Breast epithelium (tissue), 3 donors: Measurements from ENCODE around the gene ANTXR2.
"Not testable (repeated sequence)": the region's sequence is repeated elsewhere in the genome, so short reads cannot be mapped to it uniquely, and the experiment has no call there.

Experiments used
- POLR2A ChIP-seq: fragments of 450-650 bp; IDR thresholded peaks from one replicate; pipeline ENCODE4 v1.6.1; 2016; ENCODE audit warnings: antibody characterized with exemption, mild to moderate bottlenecking, moderate library complexity
- POLR2AphosphoS5 ChIP-seq, 3 donors: sonication (generic); formaldehyde crosslinking; IDR thresholded peaks; one replicate each; pipeline ENCODE4 v1.6.1; 2017; ENCODE audit warnings: antibody characterized with exemption in 3 of 3
- TF ChIP-seq, protein P1 (sequence below), 3 donors: fragments of 450-650 bp; IDR thresholded peaks; one replicate each; pipeline ENCODE4 v1.5.1; 2016 to 2017; ENCODE audit warnings: antibody characterized with exemption in 3 of 3, mild to moderate bottlenecking in 3 of 3, moderate library complexity in 3 of 3

DNA sequence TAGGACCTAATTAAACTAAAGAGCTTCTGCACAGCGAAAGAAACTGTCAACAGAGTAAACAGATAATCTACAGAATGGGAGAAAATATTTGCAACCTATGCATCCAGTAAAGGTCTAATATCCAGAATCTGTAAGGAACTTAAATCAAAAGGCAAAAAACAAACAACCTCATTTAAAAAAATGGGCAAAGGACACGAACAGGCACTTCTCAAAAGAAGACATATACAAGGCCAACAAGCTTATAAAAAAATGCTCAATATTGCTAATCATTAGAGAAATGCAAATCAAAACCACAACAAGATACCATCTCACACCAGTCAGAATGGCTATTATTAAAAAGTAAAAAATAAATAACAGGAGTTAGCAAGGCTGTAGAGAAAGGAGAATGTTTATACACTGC, 81.9 kb downstream of the ANTXR2 start:
- TF ChIP-seq, protein P1, sequence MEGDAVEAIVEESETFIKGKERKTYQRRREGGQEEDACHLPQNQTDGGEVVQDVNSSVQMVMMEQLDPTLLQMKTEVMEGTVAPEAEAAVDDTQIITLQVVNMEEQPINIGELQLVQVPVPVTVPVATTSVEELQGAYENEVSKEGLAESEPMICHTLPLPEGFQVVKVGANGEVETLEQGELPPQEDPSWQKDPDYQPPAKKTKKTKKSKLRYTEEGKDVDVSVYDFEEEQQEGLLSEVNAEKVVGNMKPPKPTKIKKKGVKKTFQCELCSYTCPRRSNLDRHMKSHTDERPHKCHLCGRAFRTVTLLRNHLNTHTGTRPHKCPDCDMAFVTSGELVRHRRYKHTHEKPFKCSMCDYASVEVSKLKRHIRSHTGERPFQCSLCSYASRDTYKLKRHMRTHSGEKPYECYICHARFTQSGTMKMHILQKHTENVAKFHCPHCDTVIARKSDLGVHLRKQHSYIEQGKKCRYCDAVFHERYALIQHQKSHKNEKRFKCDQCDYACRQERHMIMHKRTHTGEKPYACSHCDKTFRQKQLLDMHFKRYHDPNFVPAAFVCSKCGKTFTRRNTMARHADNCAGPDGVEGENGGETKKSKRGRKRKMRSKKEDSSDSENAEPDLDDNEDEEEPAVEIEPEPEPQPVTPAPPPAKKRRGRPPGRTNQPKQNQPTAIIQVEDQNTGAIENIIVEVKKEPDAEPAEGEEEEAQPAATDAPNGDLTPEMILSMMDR (IDR thresholded peaks at IDR 0.05): not testable (repeated sequence)
- TF ChIP-seq POLR2A; POLR2AphosphoS5 (IDR thresholded peaks at IDR 0.05): not testable (repeated sequence)
